Testis (tissue), 3 donors: ENCODE measurements around the gene MACROD2. TPM values are rescaled to one million over a fixed set of nuclear protein-coding genes. Genes with fewer than 3 reads are reported as not detected.
"Not testable (repeated sequence)": the region's sequence is repeated elsewhere in the genome, so short reads cannot be mapped to it uniquely, and the experiment has no call there.

Experiments used
- DNase-seq: peaks from one replicate; pipeline ENCODE4 v3.0.0-alpha.2; 2019
- H3K27ac ChIP-seq, 2 donors: fragments of 200-600 bp; sonication (generic); one replicate each; pipeline ENCODE4 v1.5.1; 2019
- H3K27me3 ChIP-seq: fragments of 200-600 bp; sonication (generic); one replicate; pipeline ENCODE4 v1.5.1; 2019
- H3K36me3 ChIP-seq: fragments of 200-600 bp; sonication (generic); one replicate; pipeline ENCODE4 v1.5.1; 2017; ENCODE audit warnings: low read depth; ENCODE audit errors: missing control alignments
- H3K4me1 ChIP-seq: fragments of 200-600 bp; sonication (generic); one replicate; pipeline ENCODE4 v1.5.1; 2019
- H3K4me3 ChIP-seq, 2 donors: fragments of 200-600 bp; sonication (generic); one replicate each; pipeline ENCODE4 v1.5.1; 2017 to 2019
- H3K9me3 ChIP-seq: fragments of 200-600 bp; sonication (generic); one replicate; pipeline ENCODE4 v1.5.1; 2017
- CTCF ChIP-seq, 3 experiments: fragments of 450-650 bp in 2 of 3; fragments of 200-600 bp in 1 of 3; sonication (generic) in 1 of 3; IDR thresholded peaks; one replicate each; pipeline ENCODE4 v1.5.1; 2016 to 2019; ENCODE audit warnings: antibody characterized with exemption in 3 of 3, mild to moderate bottlenecking in 2 of 3, moderate library complexity in 1 of 3
- POLR2A ChIP-seq: fragments of 450-650 bp; IDR thresholded peaks from one replicate; pipeline ENCODE4 v1.6.1; 2017; ENCODE audit warnings: antibody characterized with exemption, mild to moderate bottlenecking, moderate library complexity
- WGBS, 2 donors: methylation state at CpG; one replicate each; pipeline ENCODE4 v1.1.5; 2018; 5-methylcytosine and 5-hydroxymethylcytosine counted together
- intact Hi-C: fragments of 100-400 bp; cut with DNase I; formaldehyde crosslinking; loops from one replicate; pipeline ENCODE4 v1.15.1; 2023; ENCODE audit warnings: low total_unique reads
- polyA plus RNA-seq: library from polyadenylated mRNA; stranded (reverse); fragments of 350-450 nt; fragmentation: Illumina TruSeq; extraction: RNeasy Lipid Tissue Mini Kit (QIAGEN cat#74804); gene quantifications from one replicate; pipeline ENCODE4 v1.2.3, GENCODE V29; 2014; ENCODE audit warnings: low read depth, low replicate concordance; ENCODE audit not compliant: insufficient read depth
- total RNA-seq, 2 donors: library from RNA; depleted of rRNA; stranded (reverse); fragments of >200 nt; gene quantifications; one replicate each; pipeline ENCODE4 v1.2.3, GENCODE V29; 2016

The MACROD2 gene
- total and polyA plus RNA-seq, 3 donors from 2014 or later = 12.6 to 20.6 (median 16.8) TPM

GRCh38 chr20:15122613-15123012 is 1127.3 kb downstream of the MACROD2 start:
- Histone ChIP-seq H3K4me3 (no peak overlapping the region), H3K9me3 (no peaks in the 10 kb centered on the region), H3K27me3 (no peaks in the 10 kb centered on the region), H3K27ac (no peak overlapping the region), H3K4me1 (no peaks in the 10 kb centered on the region), H3K36me3 (no peaks in the 10 kb centered on the region)
- intact Hi-C loops = no loop called here
- TF ChIP-seq POLR2A (no peak), CTCF (IDR thresholded peaks at IDR 0.05) (no peak)
- 77 to 100% methylated on average over 1 of the region's 1 CpG for WGBS, 2 donors
- DNase-seq = no peak

GRCh38 chr20:15131176-15131575 is 1135.9 kb downstream of the MACROD2 start:
- WGBS, 2 donors = 82 to 86% methylated on average over 2 of the region's 2 CpGs
- intact Hi-C loops = no loop called here
- Histone ChIP-seq H3K9me3 (no peaks in the 10 kb centered on the region), H3K27ac (no peak overlapping the region), H3K36me3 (no peaks in the 10 kb centered on the region), H3K4me3 (no peak overlapping the region), H3K27me3 (no peaks in the 10 kb centered on the region), H3K4me1 (no peaks in the 10 kb centered on the region)
- no peak for DNase-seq
- TF ChIP-seq CTCF (IDR thresholded peaks at IDR 0.05) (no peak), POLR2A (no peak)

GRCh38 chr20:15138548-15139126 is 1143.3 kb downstream of the MACROD2 start:
- no peaks in the 10 kb centered on the region for H3K27me3 ChIP-seq
- 77 to 87% methylated on average over 4 of the region's 4 CpGs for WGBS, 2 donors
- no peak overlapping the region for H3K4me3 ChIP-seq
- DNase-seq = no peak
- no peaks in the 10 kb centered on the region for H3K4me1 ChIP-seq
- H3K9me3 ChIP-seq = no peaks in the 10 kb centered on the region
- TF ChIP-seq POLR2A (no peak), CTCF (IDR thresholded peaks at IDR 0.05) (no peak)
- H3K27ac ChIP-seq = no peak overlapping the region
- no peaks in the 10 kb centered on the region for H3K36me3 ChIP-seq
- intact Hi-C loops = no loop called here

GRCh38 chr20:15139522-15139921 is 1144.2 kb downstream of the MACROD2 start:
- H3K4me3 ChIP-seq = no peak overlapping the region
- intact Hi-C loops = no loop called here
- H3K36me3 ChIP-seq = no peaks in the 10 kb centered on the region
- no peak overlapping the region for H3K27ac ChIP-seq
- WGBS, 2 donors = 87 to 94% methylated on average over 2 of the region's 2 CpGs
- H3K4me1 ChIP-seq = no peaks in the 10 kb centered on the region
- H3K9me3 ChIP-seq = no peaks in the 10 kb centered on the region
- H3K27me3 ChIP-seq = no peaks in the 10 kb centered on the region
- TF ChIP-seq CTCF (IDR thresholded peaks at IDR 0.05) = no peak
- TF ChIP-seq POLR2A = no peak
- DNase-seq = no peak

- TF ChIP-seq CTCF (IDR thresholded peaks at IDR 0.05) = no peak
- no peak for TF ChIP-seq POLR2A
- Histone ChIP-seq H3K9me3 (no peaks in the 10 kb centered on the region), H3K27me3 (no peaks in the 10 kb centered on the region), H3K27ac (no peak overlapping the region), H3K4me3 (no peak overlapping the region), H3K4me1 (no peaks in the 10 kb centered on the region), H3K36me3 (no peaks in the 10 kb centered on the region)
- WGBS, 2 donors = 56 to 74% methylated on average over 2 of the region's 2 CpGs
- DNase-seq = no peak
- intact Hi-C loops = no loop called here
These were observed 1145.0 kb downstream of the MACROD2 start for GRCh38 chr20:15140286-15140685.

GRCh38 chr20:15140940-15141339 is 1145.6 kb downstream of the MACROD2 start:
- not testable (repeated sequence) for H3K9me3 ChIP-seq

More at GRCh38 chr20:15140940-15141339, 1145.6 kb downstream of the MACROD2 start:
- DNase-seq, H3K27me3 ChIP-seq, H3K27ac ChIP-seq, intact Hi-C loops, H3K4me1 ChIP-seq, H3K36me3 ChIP-seq, H3K4me3 ChIP-seq: not testable (repeated sequence)
- 87 to 91% methylated on average over 1 of the region's 1 CpG for WGBS, 2 donors
